CD1c-positive myeloid dendritic cell (primary cell): ENCODE results near the gene PGBD4.

Experiments used
- DNase-seq: peaks from one replicate; pipeline ENCODE4 v3.0.0-alpha.2; 2016; ENCODE audit errors: extremely low spot score

The PGBD4 gene

GRCh38 chr15:34101366-34102174, at the start of gene PGBD4, which contains the start of gene EMC7:
Gene PGBD4, plus strand, starts transcription at chr15:34102083. Its CDS starts 449 bp downstream, at chr15:34102532.
Gene EMC7, minus strand, starts transcription at chr15:34101862. Its CDS starts 23 bp downstream, at chr15:34101839.
- DNase-seq, result peak; percentile 99

- no peak for DNase-seq
Observed at GRCh38 chr15:34054081-34054707, 47.7 kb upstream of the PGBD4 start.

GRCh38 chr15:34055868-34056595, 45.9 kb upstream of the PGBD4 start:
- no peak for DNase-seq

GRCh38 chr15:34056911-34057310, 45.0 kb upstream of the PGBD4 start:
- DNase-seq, result no peak

- no peak for DNase-seq
Observed at GRCh38 chr15:34059476-34059875, 42.4 kb upstream of the PGBD4 start.

- no peak for DNase-seq
Observed at GRCh38 chr15:34059946-34060345, 41.9 kb upstream of the PGBD4 start.

GRCh38 chr15:34064438-34064837, 37.4 kb upstream of the PGBD4 start:
- DNase-seq, result no peak

GRCh38 chr15:34065261-34065660, 36.6 kb upstream of the PGBD4 start:
- no peak for DNase-seq

GRCh38 chr15:34065941-34066340, 35.9 kb upstream of the PGBD4 start:
- DNase-seq, result no peak

- no peak for DNase-seq
Observed at GRCh38 chr15:34070003-34070402, 31.9 kb upstream of the PGBD4 start.

GRCh38 chr15:34076785-34077184, 25.1 kb upstream of the PGBD4 start:
- no peak for DNase-seq

- DNase-seq, result no peak
Observed at GRCh38 chr15:34078900-34079299, 23.0 kb upstream of the PGBD4 start.

GRCh38 chr15:34079904-34080303, 22.0 kb upstream of the PGBD4 start:
- no peak for DNase-seq

GRCh38 chr15:34084086-34084485, 17.8 kb upstream of the PGBD4 start:
- DNase-seq, result no peak

GRCh38 chr15:34085746-34086145, 16.1 kb upstream of the PGBD4 start:
- no peak for DNase-seq

- no peak for DNase-seq
Observed at GRCh38 chr15:34099914-34100313, 2.0 kb upstream of the PGBD4 start.

- DNase-seq, result no peak
Observed at GRCh38 chr15:34102175-34102925, 467 bp downstream of the PGBD4 start.

- no peak for DNase-seq
Observed at GRCh38 chr15:34106423-34106822, 4.5 kb downstream of the PGBD4 start.

- DNase-seq, result no peak
Observed at GRCh38 chr15:34107315-34107714, 5.4 kb downstream of the PGBD4 start.

- DNase-seq, result peak; percentile 47
Observed at GRCh38 chr15:34109797-34110663, 8.1 kb downstream of the PGBD4 start.

- DNase-seq, result no peak
Observed at GRCh38 chr15:34111488-34111887, 9.6 kb downstream of the PGBD4 start.
